NCI-H82 (cell line): ENCODE measurements around the gene TRIM69.
"Not testable (repeated sequence)": the region's sequence is repeated elsewhere in the genome, so short reads cannot be mapped to it uniquely, and the experiment has no call there.

ENCODE experiments used
- DNase-seq: peaks from one replicate; lab custom pipeline; 2025; lab: John Stamatoyannopoulos, UW

TRIM69 gene, protein sequence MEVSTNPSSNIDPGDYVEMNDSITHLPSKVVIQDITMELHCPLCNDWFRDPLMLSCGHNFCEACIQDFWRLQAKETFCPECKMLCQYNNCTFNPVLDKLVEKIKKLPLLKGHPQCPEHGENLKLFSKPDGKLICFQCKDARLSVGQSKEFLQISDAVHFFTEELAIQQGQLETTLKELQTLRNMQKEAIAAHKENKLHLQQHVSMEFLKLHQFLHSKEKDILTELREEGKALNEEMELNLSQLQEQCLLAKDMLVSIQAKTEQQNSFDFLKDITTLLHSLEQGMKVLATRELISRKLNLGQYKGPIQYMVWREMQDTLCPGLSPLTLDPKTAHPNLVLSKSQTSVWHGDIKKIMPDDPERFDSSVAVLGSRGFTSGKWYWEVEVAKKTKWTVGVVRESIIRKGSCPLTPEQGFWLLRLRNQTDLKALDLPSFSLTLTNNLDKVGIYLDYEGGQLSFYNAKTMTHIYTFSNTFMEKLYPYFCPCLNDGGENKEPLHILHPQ

DNA sequence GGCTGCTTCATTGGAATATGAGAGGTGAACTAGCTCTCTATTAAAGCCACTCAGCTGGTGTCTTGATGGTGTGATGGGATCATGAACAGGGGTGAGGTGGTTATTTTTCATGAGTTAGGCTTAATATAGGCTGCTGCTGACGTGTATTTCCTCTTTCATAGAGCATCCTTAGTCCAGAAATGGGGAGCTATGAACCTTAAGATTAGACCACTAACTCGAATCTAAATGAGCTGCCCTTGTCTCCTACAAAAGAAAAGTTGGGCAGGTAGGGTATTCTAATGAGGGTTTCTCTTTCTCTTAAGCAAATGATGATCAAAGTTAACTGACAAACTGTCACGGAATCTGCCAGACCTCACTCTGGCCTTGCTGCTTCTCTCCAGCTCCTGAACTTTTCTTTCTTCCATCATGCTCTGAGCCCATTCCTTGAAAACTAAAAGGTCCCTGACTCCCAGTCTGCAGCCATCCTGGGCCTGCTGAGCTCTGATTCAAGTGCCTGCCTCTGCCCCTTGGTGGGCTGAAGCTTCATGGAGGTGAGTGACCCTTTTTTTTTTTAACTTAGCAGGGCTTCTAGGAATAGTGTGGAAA lies at the start of gene TRIM69:
Gene TRIM69, plus strand, starts transcription at position 348 of the 585 bp plus-strand sequence. Its CDS starts 177 bp downstream, at position 525.
- DNase-seq, result no peak

DNA sequence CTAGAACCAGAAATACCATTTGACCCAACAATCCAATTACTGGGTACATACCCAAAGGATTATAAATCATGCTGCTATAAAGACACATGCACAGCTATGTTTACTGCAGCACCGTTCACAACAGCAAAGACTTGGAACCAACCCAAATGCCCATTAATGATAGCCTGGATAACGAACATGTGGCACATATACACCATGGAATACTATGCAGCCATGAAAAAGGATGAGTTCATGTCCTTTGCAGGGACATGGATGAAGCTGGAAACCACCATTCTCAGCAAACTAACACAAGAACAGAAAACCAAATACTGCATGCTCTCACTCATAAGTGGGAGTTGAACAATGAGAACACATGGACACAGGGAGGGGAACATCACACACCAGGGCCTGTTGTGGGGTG lies 47.0 kb upstream of the TRIM69 start:
- DNase-seq, result not testable (repeated sequence)

DNA sequence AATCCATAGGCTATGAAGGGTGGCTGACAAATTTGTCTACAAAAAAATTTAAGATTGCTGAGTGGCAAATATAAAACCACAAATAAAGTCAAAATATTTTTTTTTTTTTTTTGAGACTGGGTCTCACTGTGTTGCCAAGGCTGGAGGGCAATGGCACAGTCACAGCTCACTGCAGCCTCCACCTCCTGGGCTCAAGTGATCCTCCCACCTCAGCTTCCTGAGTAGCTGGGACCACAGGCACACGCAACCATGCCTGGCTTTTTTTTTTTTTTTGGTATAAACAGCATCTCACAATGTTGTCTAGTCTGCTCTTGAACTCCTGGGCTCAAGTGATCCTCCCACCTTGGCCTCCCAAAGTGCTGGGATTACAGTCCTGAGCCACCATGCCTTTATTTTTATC lies 46.1 kb upstream of the TRIM69 start:
- not testable (repeated sequence) for DNase-seq

DNA sequence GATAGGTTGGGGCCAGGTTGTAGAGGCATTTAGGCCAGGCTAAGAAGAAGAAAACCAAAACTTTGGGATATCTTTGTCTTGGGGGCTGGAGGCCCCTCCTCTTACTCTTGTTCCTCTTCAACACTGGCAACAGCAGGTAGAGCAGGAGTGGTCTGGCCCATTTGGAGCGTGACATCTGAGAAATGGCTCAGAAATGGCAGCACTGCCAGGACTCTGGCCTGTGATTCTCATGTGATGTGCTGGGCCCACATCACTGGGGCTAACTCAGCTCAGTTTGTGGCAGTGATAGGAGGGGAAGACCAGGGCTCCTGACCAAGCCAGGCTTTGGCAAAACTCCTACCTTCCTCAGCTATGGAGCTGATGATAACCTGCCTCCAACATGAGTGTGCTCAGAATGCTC lies 43.7 kb upstream of the TRIM69 start:
- no peak for DNase-seq

DNA sequence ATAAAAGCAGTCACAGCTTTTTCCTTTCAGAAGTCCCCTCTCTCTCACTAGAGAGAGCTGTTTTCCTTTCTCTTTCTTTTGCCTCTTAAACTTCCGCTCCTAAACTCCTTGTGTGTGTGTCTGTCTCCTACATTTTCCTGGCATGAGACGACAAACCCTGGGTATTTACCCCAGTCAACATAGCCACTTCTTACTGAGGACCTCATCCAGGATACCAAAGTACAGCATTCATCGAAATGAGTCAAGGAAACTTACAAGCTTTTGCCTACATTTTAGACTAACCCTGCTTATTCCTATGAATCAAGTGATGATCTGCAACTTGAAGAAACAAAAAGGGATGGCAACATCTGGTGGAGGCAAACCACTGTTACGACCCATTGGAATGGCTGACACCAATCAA lies 41.9 kb upstream of the TRIM69 start:
- no peak for DNase-seq

DNA sequence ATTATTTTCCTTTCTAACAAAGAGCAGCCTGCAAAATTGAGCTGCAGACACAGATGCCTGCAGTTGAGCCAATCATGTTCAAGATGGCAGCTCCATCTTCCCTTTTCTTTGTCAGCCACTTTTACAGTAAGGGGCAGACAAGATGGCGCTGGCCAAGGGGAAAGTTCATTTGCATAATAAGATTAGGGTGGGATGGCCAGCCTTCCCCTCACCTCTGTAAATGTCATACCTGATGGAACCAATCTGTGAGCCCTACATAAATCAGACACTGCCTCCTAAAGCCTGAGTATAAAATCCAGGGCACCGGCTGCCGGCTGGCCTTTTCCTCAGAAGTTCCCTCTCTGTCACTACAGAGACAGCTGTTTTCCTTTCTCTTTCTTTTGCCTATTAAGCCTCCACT lies 41.0 kb upstream of the TRIM69 start:
- DNase-seq, result peak; percentile 92

DNA sequence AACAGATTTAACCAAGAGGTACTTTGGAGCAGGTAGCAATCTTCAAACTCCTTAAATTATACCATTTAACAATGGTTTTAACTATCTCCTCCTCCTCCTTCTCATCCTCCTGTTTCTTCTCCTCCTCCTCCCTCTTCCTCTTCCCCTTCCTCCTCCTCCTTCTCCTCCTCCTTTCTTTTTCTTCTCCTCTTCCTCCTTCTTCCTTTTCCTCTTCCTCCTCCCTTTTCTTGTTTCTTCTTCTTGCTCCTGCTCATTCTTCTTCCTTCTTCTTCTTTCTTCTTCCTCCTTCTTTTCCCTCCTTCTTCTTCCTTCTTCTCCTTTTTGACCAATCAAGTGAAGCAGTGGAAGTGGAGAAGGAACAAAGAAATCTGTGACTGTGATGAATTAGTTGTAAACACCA lies 39.3 kb upstream of the TRIM69 start:
- DNase-seq, result no peak

DNA sequence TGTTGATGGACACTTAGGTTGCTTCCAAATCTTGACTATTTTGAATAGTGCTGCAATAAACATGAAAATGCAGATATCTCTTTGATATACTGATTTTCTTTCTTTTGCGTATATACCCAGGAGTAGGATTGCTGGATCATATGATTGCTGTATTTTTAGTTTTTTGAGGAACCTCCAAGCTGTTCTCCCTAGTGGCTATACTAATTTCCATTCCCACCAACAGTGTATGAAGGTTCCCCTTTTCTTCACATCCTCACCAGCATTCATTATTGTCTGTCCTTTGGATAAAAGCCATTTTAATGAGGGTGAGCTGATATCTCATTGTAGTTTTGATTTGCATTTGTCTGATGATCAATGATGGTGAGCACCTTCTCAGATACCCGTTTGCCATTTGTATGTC lies 37.7 kb upstream of the TRIM69 start:
- DNase-seq, result no peak

DNA sequence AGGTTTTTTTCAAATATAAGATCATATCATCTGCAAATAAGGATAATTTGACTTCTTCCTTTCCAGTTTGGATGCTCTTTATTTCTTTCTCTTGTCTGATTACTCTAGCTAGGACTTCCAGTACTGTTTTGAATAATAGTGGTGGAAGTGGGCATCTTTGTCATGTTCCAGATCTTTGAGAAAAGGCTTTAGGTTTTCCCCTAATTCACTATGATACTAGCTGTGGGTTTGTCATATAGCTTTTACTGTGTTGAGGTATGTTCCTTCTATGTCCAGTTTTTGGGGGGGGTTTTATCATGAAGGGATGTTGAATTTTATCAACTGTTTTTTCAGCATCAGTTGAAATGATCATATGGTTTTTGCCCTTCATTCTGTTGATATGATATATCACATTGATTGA lies 35.7 kb upstream of the TRIM69 start:
- not testable (repeated sequence) for DNase-seq

DNA sequence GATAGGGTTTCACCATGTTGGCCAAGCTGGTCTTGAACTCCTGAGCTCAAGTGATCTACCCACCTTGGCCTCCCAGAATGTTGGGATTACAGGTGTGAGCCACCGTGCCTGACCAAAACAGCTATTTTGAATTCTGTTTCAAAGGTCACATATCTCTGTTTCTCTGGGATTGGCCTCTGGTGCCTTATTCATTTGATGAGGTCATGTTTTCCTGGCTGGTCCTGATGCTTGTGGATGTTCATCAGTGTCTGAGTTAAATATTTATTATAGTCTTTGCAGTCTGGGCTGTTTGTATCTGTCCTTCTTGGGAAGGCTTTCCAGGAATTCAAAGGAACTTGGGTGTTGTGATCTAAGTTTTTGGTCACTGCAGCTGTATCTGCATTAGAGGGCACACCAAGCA lies 30.3 kb upstream of the TRIM69 start:
- no peak for DNase-seq

DNA sequence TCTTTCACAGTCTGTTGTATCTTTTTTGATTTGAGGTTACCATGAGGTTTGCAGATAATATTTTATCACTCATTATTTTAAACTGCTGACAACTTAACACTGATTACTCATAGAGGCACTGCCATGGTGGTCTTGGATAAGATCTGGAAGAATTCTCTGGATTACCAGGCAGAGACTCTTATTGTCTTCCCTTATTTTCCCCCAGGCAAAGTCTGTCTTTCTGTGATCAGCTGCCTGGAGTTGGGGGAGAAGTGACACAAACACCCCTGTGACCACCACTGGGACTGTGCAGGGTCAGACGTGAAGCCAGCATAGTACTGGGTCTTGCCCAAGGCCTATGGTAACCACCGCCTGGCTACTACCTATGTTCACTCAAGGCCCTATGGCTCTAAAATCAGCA lies 29.9 kb upstream of the TRIM69 start:
- no peak for DNase-seq

DNA sequence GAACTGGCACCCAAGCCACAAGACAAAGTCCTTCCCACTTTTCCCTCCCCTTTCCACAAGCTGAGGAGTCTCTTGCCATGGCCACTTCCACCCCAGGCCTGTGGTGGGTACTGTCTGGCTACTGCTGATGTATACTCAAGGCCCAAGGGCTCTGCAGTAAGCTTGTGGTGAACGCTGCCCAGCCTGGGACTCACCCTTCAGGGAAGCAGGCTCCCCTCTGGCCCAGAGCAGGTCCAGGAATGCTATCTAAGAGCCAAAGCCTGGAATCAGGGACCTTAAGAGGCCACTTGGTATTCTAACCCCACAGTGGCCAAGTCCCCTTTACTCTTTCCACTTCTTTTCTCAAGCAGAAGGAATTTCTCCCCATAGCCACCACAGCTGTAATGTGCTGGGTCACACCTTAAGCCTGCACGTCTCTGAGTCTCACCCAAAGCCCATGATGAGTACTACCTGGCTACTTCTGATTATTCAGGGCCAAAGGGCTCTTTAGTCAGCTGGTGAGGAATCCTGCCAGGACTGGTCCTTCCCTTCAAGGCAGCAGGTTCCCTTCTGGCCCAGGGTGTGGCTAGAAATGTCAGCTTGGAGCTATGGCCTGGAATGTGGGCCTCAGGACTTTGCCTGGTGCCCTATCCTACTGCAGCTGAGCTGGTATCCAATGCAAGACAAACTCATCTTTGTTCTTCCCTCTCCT lies 29.2 kb upstream of the TRIM69 start:
- DNase-seq, result no peak

DNA sequence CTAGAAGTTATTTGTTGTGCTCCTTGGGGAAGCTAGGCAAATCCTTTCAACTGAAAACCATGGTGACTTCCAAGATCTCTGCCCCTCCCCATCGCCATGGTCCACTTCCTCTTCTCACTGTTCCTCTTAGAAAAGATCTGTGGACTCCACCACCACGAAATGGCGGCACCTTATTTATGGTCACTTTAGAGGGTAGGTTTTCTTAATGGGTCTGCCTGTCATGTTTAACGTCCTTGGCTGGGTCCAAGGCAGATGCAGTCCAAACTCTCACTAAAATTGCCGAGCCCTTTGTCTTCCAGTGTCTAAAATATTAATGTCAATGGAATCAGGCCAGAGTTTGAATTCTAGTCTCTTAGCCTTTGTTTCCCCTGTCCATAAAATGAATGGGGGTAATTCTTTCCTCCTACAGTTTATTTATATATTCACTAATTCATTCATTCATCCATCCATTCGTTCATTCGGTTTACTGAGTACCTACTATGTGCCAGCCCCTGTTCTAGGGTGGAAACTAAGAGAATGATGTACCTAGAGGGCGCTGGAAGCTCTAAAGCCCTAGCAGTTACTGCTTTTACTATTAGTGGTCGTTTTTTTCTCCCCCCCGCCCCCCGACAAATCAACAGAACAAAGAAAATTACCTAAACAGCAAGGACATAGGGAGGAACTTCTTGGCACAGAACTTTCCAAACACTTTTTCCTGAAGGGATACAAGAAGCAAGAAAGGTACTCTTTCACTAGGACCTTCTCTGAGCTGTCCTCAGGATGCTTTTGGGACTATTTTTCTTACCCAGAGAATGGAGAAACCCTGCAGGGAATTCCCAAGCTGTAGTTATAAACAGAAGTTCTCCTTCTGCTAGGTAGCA lies 25.9 kb upstream of the TRIM69 start:
- DNase-seq, result no peak

DNA sequence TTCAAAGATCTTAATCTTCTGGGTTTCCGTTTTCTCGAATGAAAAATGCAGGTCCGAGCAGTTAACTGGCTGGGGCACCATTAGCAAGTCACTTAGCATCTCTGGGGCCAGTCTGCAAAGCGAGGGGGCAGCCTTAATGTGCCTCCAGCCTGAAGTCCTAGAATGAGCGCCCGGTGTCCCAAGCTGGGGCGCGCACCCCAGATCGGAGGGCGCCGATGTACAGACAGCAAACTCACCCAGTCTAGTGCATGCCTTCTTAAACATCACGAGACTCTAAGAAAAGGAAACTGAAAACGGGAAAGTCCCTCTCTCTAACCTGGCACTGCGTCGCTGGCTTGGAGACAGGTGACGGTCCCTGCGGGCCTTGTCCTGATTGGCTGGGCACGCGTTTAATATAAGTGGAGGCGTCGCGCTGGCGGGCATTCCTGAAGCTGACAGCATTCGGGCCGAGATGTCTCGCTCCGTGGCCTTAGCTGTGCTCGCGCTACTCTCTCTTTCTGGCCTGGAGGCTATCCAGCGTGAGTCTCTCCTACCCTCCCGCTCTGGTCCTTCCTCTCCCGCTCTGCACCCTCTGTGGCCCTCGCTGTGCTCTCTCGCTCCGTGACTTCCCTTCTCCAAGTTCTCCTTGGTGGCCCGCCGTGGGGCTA lies 25.1 kb upstream of the TRIM69 start, which contains the start of the genes B2M and PATL2:
Gene B2M, plus strand, starts transcription at position 422 of the 647 bp plus-strand sequence. Its CDS starts 30 bp downstream, at position 452.
Gene PATL2, minus strand, starts transcription at position 228 of the 647 bp plus-strand sequence. CDS start 34,833 bp downstream, outside the sequence.
- peak; percentile 97 for DNase-seq

DNA sequence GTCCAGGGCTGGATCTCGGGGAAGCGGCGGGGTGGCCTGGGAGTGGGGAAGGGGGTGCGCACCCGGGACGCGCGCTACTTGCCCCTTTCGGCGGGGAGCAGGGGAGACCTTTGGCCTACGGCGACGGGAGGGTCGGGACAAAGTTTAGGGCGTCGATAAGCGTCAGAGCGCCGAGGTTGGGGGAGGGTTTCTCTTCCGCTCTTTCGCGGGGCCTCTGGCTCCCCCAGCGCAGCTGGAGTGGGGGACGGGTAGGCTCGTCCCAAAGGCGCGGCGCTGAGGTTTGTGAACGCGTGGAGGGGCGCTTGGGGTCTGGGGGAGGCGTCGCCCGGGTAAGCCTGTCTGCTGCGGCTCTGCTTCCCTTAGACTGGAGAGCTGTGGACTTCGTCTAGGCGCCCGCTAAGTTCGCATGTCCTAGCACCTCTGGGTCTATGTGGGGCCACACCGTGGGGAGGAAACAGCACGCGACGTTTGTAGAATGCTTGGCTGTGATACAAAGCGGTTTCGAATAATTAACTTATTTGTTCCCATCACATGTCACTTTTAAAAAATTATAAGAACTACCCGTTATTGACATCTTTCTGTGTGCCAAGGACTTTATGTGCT lies 24.5 kb upstream of the TRIM69 start:
- DNase-seq, result peak; percentile 66

DNA sequence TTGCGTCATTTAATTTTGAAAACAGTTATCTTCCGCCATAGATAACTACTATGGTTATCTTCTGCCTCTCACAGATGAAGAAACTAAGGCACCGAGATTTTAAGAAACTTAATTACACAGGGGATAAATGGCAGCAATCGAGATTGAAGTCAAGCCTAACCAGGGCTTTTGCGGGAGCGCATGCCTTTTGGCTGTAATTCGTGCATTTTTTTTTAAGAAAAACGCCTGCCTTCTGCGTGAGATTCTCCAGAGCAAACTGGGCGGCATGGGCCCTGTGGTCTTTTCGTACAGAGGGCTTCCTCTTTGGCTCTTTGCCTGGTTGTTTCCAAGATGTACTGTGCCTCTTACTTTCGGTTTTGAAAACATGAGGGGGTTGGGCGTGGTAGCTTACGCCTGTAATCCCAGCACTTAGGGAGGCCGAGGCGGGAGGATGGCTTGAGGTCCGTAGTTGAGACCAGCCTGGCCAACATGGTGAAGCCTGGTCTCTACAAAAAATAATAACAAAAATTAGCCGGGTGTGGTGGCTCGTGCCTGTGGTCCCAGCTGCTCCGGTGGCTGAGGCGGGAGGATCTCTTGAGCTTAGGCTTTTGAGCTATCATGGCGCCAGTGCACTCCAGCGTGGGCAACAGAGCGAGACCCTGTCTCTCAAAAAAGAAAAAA lies 23.9 kb upstream of the TRIM69 start:
- DNase-seq, result peak; percentile 21

DNA sequence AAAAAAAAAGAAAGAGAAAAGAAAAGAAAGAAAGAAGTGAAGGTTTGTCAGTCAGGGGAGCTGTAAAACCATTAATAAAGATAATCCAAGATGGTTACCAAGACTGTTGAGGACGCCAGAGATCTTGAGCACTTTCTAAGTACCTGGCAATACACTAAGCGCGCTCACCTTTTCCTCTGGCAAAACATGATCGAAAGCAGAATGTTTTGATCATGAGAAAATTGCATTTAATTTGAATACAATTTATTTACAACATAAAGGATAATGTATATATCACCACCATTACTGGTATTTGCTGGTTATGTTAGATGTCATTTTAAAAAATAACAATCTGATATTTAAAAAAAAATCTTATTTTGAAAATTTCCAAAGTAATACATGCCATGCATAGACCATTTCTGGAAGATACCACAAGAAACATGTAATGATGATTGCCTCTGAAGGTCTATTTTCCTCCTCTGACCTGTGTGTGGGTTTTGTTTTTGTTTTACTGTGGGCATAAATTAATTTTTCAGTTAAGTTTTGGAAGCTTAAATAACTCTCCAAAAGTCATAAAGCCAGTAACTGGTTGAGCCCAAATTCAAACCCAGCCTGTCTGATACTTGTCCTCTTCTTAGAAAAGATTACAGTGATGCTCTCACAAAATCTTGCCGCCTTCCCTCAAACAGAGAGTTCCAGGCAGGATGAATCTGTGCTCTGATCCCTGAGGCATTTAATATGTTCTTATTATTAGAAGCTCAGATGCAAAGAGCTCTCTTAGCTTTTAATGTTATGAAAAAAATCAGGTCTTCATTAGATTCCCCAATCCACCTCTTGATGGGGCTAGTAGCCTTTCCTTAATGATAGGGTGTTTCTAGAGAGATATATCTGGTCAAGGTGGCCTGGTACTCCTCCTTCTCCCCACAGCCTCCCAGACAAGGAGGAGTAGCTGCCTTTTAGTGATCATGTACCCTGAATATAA lies 23.0 kb upstream of the TRIM69 start:
- peak; percentile 34 for DNase-seq

DNA sequence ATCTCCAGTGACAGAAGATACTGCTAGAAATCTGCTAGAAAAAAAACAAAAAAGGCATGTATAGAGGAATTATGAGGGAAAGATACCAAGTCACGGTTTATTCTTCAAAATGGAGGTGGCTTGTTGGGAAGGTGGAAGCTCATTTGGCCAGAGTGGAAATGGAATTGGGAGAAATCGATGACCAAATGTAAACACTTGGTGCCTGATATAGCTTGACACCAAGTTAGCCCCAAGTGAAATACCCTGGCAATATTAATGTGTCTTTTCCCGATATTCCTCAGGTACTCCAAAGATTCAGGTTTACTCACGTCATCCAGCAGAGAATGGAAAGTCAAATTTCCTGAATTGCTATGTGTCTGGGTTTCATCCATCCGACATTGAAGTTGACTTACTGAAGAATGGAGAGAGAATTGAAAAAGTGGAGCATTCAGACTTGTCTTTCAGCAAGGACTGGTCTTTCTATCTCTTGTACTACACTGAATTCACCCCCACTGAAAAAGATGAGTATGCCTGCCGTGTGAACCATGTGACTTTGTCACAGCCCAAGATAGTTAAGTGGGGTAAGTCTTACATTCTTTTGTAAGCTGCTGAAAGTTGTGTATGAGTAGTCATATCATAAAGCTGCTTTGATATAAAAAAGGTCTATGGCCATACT lies 21.1 kb upstream of the TRIM69 start:
- no peak for DNase-seq
